ENCODE results near the gene ELAVL3. TPM values are rescaled to one million over a fixed set of nuclear protein-coding genes. Genes with fewer than 3 reads are reported as not detected.

ELAVL3 gene
- total and polyA plus RNA-seq, 2 of the 8 experiments (the other 6 are each of a cell fraction or from before 2014, with no cell fraction given) = 0.80 to 1.0 TPM

GRCh38 chr19:11452620-11453310 is 28.1 kb downstream of the ELAVL3 start (continued):
- peak; percentile 28 to 50 (median 32); a peak in 3 of 4 replicates for TF ChIP-seq CTCF (IDR thresholded peaks at IDR 0.05; ENCODE audit: control extremely low read depth in 1 of 3, insufficient read depth in 1 of 3, low read depth in 1 of 3, low read length in 3 of 3)
